ENCODE data around the gene RETREG2. TPM values are rescaled to one million over a fixed set of nuclear protein-coding genes. Genes with fewer than 3 reads are reported as not detected.

RETREG2 gene
- total RNA-seq, 1 donor from 2014 or later = 77.0 TPM

DNA sequence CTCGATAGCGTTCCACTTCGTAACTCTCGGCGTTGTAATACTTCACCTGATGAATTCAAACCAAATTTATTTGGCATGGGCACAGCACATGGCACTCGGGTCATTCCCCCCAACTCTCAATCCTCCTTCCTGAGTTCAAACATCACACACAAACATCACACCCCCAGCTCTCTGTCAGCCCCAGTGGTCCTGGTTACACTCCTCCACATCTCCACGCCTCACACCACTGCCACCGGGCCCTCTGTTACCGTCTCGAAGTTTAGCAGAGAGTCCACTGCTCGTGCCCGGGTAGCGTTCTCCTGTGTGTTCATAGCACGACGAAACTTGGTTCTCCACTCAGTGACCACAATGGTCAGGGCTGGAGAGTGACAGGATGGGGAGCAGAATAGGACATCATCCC, 36.1 kb downstream of the RETREG2 start:
- Mint-ChIP-seq H3K27me3 (no peaks in the 10 kb centered on the region), H3K9me3 (ENCODE audit: low read depth) (no peaks in the 10 kb centered on the region), H3K36me3 (ENCODE audit: insufficient read depth) (peaks cover 14% of the 10 kb centered on the region), H3K4me3 (ENCODE audit: low read depth) (no peak overlapping the region), H3K4me1 (ENCODE audit: low read depth) (peaks cover 11% of the 10 kb centered on the region), H3K27ac (no peak overlapping the region)
- TF ChIP-seq, protein P1, sequence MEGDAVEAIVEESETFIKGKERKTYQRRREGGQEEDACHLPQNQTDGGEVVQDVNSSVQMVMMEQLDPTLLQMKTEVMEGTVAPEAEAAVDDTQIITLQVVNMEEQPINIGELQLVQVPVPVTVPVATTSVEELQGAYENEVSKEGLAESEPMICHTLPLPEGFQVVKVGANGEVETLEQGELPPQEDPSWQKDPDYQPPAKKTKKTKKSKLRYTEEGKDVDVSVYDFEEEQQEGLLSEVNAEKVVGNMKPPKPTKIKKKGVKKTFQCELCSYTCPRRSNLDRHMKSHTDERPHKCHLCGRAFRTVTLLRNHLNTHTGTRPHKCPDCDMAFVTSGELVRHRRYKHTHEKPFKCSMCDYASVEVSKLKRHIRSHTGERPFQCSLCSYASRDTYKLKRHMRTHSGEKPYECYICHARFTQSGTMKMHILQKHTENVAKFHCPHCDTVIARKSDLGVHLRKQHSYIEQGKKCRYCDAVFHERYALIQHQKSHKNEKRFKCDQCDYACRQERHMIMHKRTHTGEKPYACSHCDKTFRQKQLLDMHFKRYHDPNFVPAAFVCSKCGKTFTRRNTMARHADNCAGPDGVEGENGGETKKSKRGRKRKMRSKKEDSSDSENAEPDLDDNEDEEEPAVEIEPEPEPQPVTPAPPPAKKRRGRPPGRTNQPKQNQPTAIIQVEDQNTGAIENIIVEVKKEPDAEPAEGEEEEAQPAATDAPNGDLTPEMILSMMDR (IDR thresholded peaks at IDR 0.05; ENCODE audit: unreplicated experiment) = no peak
- DNase-seq (ENCODE audit: low spot score, unreplicated experiment) = no peak

DNA sequence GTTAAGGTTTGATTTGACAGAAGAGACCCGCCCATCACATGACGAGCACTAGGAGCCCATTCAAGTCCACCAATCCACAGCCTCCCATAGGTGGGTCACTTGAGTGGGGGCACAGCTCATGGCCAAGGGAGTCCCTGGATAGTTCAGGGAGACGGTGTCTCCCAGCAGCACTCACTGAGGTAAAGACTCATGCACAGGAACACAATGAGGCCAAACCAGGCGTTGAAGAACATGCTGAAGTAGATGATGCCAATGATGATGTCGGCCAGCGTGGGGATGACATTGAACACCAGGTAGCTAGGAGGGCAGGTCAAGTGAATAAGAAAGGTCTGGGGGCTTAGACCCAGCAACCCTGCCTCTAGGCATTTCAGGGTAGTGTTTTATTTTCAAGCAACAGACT, 36.7 kb downstream of the RETREG2 start:
- H3K36me3 Mint-ChIP-seq (ENCODE audit: insufficient read depth) = peaks cover 13% of the 10 kb centered on the region
- no peaks in the 10 kb centered on the region for H3K27me3 Mint-ChIP-seq
- no peak overlapping the region for H3K4me3 Mint-ChIP-seq (ENCODE audit: low read depth)
- no peak for DNase-seq (ENCODE audit: low spot score, unreplicated experiment)
- H3K27ac Mint-ChIP-seq = no peak overlapping the region
- H3K9me3 Mint-ChIP-seq (ENCODE audit: low read depth) = no peaks in the 10 kb centered on the region
- TF ChIP-seq, protein P1 (IDR thresholded peaks at IDR 0.05; ENCODE audit: unreplicated experiment) = no peak
- peaks cover 13% of the 10 kb centered on the region for H3K4me1 Mint-ChIP-seq (ENCODE audit: low read depth)

DNA sequence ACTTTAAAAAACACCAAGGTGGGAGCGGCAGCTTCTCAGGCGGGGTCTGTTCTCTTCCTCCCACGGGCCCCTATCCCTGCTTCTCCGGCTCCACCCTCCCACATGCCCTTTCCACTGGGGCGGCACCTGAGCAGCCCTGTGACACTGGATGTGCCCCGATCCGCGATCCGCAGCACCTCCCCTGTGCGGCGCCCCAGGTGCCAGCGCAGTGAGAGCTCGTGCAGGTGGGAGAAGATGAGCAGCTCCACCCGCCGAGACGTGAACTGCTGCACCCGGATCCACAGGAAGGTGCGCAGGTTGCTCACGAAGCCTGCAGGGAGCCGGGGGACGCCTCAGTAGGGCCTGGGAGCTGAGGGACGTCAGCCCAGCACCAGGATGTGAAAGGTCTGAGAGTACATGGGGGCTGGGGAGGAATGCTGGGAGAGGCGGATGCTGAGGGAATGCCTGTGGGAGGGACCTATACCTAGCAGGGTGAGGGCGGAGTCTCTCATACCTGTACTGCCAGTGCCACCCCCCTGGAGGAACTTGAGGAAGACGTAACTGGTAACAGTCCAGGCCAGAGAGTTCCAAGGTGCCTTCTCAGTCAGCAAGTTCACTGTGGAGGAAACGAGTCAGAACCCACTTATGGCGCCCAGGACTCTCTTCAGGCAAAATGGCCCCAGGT, 37.9 kb downstream of the RETREG2 start:
- no peaks in the 10 kb centered on the region for H3K9me3 Mint-ChIP-seq (ENCODE audit: low read depth)
- DNase-seq (ENCODE audit: low spot score, unreplicated experiment) = no peak
- no peaks in the 10 kb centered on the region for H3K27me3 Mint-ChIP-seq
- TF ChIP-seq, protein P1 (IDR thresholded peaks at IDR 0.05; ENCODE audit: unreplicated experiment) = no peak
- peaks cover 13% of the 10 kb centered on the region for H3K4me1 Mint-ChIP-seq (ENCODE audit: low read depth)
- H3K4me3 Mint-ChIP-seq (ENCODE audit: low read depth) = no peak overlapping the region
- no peak overlapping the region for H3K27ac Mint-ChIP-seq
- peaks cover 13% of the 10 kb centered on the region for H3K36me3 Mint-ChIP-seq (ENCODE audit: insufficient read depth)

GRCh38 chr2:219216535-219216915, 38.5 kb downstream of the RETREG2 start:
- Mint-ChIP-seq H3K27ac (peak overlapping the region; percentile 81), H3K36me3 (ENCODE audit: insufficient read depth) (peaks cover 14% of the 10 kb centered on the region), H3K27me3 (no peaks in the 10 kb centered on the region)

GRCh38 chr2:219218217-219218731, 40.2 kb downstream of the RETREG2 start:
- Mint-ChIP-seq H3K9me3 (ENCODE audit: low read depth) (no peaks in the 10 kb centered on the region), H3K36me3 (ENCODE audit: insufficient read depth) (peaks cover 13% of the 10 kb centered on the region), H3K4me3 (ENCODE audit: low read depth) (peak overlapping the region; percentile 79), H3K27ac (peak overlapping the region; percentile 98), H3K4me1 (ENCODE audit: low read depth) (peaks cover 13% of the 10 kb centered on the region), H3K27me3 (no peaks in the 10 kb centered on the region)
- peak; percentile 47 for DNase-seq (ENCODE audit: low spot score, unreplicated experiment)
- TF ChIP-seq, protein P1 (IDR thresholded peaks at IDR 0.05; ENCODE audit: unreplicated experiment) = no peak

More at GRCh38 chr2:219216535-219216915, 38.5 kb downstream of the RETREG2 start:
- Mint-ChIP-seq H3K9me3 (ENCODE audit: low read depth) (no peaks in the 10 kb centered on the region), H3K4me3 (ENCODE audit: low read depth) (no peak overlapping the region), H3K4me1 (ENCODE audit: low read depth) (peaks cover 13% of the 10 kb centered on the region)
- DNase-seq (ENCODE audit: low spot score, unreplicated experiment) = no peak
- TF ChIP-seq, protein P1 (IDR thresholded peaks at IDR 0.05; ENCODE audit: unreplicated experiment) = no peak
